HG03060 (cell line): Measurements from ENCODE around the gene SERPINA6.
"Not testable (repeated sequence)": the region's sequence is repeated elsewhere in the genome, so short reads cannot be mapped to it uniquely, and the experiment has no call there.

ENCODE experiments used
- ATAC-seq: cut with Tn5 transposase; IDR thresholded peaks from one replicate; pipeline ENCODE4 v1.9.1; 2021; ENCODE audit warnings: low read depth, moderate number of reproducible peaks; ENCODE audit not compliant: unreplicated experiment

The SERPINA6 gene, protein sequence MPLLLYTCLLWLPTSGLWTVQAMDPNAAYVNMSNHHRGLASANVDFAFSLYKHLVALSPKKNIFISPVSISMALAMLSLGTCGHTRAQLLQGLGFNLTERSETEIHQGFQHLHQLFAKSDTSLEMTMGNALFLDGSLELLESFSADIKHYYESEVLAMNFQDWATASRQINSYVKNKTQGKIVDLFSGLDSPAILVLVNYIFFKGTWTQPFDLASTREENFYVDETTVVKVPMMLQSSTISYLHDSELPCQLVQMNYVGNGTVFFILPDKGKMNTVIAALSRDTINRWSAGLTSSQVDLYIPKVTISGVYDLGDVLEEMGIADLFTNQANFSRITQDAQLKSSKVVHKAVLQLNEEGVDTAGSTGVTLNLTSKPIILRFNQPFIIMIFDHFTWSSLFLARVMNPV

DNA sequence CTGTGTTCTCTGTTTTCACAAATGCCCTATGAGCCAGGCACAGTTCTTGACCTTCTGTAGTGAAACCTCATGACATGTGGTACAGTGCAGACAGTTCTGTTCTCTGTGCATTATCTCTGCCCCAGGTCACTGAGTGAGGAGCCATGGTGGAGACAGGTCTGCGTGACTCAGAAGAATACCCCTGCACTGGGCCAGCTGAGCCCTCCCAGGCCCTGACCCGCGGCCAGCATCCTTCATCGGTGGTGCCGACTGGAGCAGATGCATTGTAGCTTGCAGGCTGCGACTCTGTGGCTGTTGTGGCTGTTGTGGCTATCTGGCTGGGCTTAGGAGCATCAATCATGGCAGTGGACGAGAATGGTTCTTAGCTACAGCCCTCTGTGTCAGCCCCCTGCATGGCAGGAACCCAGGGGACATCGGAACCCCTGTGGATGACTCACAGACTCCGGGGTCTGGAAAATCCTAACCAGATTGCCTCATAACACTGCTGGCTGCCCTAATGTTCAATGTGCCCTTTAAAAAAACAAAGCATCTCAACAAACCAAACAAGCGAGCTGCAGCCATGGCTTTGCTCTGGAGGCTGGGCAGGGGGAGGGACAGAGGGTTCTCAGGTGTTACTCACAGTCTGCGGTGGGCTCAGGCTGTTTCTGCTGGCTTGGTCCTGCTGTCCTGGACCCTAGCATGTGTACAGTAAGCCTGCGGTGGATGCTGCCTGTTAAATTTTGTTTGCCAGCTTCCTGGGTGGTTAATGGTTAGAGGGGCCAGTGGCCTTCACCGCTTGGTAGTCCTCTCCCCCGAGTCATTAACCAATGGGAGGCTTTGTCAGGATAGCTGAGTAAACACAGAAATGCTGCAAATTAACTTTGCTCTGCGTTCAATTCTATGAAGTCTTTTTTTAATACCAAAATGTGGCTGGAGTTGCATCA lies at the start of gene SERPINA6:
SERPINA6 (minus strand) TSS at position 689 of the 923 bp plus-strand sequence. CDS start 8,688 bp downstream, outside the sequence.
- no peak for ATAC-seq

DNA sequence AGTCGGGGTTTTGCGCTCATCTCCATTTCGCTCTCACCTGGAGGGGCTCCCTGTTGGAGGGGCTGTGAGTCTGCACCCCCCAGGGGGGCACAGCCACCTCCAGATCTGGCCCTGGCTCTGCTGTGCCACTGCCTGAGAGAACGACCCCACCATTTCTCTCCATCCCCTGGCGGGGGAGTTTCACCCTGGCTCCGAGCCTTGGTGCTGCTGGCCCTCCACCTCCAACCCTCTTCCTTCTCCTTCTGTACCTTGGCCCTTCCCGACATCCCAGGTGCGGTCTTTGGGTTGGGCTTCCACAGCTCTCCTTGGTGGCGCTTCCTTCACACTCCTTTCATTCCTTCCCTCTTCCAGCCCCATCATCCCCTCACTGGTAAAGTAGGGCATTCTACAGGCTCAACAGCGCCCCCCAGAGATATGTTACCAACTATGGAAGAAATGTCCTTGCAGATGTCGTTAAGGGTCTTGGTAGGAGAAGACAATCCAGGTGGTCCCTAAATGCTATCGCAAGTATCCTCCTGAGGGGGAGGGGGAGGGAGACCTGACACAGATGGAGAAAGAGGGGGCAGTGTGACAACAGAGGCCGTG lies 49.0 kb upstream of the SERPINA6 start:
- no peak for ATAC-seq

DNA sequence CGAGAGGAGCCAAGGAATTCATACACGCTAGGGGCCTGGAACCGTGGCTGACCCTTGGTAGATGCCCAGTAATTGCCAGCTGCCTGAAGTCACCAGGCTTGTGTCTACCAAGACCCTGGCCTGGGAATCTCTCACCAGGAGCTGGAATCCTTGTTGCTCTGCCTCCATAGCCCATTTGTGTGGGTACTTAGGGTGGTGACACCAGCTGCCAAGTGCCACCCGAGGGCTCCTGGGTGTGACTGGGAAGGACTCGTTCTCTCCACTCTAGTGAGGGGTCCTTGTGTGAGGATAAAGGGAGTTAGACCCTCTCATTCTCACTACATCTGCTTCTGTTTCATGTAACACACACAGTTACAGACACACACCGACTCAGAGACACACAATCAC lies 47.4 kb upstream of the SERPINA6 start:
- no peak for ATAC-seq

DNA sequence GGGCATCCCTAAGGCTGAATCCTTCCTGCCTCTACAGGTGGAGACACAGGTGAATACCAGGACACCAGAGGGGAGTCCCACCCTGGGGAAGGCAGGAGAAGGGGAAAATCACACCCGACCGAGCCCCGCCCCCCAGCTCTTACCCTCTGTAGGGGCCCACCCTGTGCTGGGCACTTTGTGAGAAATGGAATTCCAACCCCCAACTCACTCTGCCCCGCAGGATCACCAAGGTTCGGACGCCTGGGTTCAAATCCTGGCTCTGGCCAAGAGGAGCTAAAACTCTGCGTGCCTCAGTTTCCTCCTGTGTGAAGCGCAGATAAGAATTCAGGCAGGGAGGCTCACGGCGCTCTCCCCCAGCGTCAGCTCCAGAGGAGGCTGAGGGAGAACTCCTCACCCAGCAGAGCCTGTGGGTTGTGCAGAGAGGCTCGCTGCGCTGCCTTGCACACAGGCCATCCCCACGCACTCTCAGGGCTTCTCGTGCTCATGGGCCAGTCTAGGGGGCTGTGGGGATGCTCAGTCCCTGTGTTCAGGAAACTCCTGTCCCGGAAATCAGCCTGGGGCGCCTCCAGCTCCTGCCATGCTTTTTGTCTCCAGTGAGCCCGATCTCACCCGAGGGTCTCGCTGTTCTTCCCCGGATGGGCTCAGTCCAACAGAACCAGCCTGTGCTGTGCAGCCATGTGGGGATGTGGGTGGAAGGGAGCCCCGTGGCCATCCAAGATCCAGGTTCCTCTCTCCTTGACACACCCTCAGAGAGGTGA lies 46.8 kb upstream of the SERPINA6 start:
- not testable (repeated sequence) for ATAC-seq

DNA sequence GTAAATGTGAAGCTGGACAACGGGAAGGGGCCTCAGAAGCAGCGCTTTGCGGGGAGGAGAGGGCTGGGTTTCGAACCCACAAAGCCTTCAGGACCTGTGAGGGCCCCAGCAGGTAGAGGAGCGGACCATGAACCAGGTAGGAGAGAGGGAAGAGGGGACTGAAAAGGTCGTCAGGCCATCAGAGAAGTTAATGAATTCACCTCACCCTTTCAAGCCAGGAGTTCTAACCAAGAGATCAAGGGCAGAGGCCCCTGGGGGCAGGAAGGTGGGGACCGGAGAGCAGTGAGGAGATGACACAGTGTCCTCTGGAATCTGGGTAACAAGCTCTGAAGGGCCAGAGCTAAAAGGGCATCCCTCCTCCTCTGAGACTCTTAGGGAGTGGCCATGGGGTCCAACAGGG lies 45.8 kb upstream of the SERPINA6 start:
- ATAC-seq = no peak

DNA sequence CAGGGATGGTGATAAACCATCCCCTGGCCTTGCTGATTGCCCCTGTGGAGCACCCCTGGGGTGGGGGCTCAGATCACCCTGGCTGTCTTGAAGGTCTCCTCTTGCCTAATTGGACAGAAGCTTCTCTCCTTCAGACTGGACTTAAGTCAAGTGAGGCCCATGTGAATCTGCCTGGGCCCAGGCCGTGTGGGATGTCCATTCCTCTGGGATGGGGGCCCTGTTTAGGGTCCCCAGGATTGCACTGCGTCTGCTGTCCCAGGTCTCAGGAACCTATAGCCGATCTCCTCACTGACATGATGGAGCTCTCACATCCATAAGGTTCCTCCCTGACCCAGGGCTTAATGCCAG lies 45.1 kb upstream of the SERPINA6 start:
- no peak for ATAC-seq

DNA sequence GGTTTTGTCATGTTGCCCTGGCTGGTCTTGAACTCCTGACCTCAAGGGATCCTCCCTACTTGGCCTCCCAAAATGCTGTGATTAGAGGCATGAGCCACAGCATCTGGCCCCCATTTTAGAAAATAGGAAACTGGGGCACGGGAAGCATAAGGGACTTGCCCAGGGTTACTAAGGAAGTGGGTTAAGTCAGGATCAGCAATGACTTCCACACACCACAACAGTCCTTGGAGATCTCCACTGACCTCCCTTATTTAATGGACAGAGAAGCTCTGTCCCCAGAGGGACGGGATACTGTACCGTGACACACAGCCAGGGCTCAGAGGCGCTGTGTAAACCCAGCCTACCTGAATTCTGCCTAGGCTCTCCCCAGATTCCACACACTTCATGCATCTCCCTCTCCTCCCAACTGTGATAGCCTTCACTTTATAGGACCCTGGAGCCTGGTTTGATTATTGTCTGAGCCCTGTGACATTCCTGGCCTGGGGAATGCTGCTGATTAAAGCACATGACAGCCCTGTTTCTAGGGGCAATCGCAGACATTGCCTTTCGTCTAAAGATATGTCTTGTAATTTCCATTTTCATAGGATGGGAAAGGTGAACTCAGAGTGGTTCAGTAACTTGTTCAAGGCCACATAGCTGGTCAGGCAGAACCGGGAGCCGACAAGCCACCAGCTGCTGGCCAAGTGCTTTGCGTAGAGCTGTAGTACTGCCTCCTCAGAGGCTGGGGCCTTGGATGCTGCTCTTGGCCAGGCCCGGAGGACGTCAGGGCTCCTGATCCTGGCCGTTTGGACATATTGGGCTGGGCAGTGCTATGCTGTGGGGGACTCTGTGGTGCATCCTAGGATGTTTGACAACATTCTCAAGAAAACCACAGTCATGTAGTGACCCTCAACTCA lies 44.5 kb upstream of the SERPINA6 start:
- no peak for ATAC-seq

DNA sequence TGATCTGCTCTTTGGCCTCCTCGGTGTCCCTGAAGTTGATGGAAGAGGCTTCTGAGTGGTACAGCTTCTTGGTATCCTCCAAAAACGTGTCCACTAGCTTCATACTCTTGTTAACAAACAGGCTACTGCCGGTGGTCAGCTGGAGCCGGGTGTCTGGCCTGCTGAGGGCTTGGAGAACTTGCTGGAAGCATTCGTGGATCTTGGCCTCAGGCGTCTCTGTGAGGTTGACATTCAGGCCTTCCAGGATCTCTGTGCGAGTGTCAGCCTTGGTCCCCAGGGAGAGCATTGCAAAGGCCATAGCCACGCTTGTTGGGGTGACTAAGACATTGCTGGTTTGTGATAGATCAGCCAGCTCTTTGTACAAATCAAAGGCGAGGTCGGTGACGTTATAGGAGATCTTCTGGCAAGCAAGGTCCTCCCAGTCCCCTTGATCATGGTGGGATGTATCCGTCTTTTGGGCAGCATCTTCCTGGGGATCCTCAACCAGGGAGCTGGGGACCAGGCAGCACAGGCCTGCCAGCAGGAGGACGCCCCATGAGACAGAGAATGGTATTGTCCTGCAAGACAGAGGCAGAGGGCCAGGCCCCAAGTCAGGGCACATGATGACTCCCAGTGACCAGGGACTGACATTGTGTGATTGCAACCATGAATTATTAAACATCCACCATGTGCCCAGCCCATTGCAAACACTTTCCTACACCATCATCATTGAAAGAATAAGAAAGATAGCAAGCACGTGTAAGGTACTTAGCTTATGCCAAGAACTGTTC lies 43.2 kb upstream of the SERPINA6 start, which contains the start of gene SERPINA2:
SERPINA2 (minus strand) TSS at position 553 of the 770 bp plus-strand sequence.
- no peak for ATAC-seq

DNA sequence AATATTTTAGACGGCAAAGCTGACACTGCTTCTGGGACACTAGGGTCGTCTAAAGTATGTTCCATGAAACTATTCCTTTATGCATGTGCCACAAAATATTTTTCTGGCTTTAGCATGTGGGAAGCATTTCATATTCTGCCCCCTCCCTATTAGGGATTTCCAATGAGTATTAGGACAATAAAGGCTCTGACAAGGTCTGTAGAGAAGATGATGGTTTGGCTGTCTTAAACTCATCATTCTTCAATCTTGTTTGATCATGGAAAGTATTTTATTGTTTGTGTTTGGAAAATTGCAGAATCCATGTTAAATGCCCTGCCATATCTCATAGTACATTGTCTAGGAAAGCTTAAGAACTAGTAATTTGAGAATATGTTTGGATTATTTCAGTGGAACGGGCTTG lies 42.5 kb upstream of the SERPINA6 start:
- no peak for ATAC-seq

DNA sequence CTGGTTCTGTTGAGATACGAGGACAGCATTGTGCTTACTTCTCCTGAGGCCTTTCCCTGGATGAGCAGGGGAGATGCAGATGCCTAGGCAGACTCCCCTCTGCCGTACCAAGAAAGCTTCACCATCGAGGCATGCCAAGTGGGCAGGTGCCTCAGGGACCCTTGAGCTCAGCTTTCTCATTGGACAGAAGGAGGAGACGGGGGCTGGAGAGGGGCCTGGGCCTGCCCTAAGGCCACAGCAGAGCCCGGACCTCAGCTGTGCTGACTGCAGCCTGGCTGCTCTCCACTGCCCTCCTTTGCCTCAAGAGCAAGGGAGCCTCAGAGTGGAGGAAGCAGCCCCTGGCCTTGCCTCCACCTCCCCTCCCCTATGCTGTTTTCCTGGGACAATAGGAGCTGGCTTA lies 41.8 kb upstream of the SERPINA6 start:
- ATAC-seq = no peak

DNA sequence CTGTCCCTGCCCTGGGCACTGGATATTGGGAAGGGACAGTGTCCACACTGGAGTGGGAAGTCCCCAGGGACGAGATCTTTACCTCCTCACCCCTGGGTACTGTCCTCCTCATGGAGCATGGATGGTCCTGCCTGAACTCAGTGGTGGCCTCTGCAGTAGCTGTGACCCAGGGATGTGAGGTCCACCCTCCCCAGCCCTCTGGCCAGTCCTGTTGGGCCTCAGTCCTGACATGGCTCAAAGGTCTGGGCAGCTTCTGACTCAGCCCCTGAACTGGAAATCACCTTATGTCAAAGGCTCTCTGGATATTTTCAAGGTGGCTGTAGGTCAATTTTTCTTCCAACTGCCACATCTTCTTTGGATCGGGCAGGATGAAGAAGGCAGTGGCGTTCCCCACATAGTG lies 40.9 kb upstream of the SERPINA6 start:
- ATAC-seq = no peak

DNA sequence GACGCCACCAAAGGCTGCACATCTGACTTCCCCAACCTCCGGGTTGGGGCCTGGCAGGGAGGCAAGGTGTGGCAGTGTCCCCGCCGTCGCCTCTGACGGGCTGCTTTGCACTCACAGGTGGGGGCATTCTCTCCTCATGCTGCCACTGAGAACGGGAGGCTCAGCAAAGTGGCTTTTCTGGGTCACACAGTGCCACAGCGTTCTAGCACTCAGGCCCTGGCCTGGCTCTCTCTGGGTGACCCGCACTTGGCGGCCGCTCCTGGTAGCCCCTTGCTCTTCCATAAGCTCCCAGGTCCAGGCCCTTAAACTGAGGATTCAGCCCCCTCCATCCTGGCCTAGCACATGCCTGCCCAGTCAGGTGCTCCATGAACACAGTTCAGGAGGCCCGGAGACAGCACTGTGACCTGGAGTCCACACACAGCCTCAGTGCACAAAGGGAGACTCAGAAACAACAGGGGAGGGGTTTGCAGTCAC lies 40.1 kb upstream of the SERPINA6 start:
- ATAC-seq = no peak

DNA sequence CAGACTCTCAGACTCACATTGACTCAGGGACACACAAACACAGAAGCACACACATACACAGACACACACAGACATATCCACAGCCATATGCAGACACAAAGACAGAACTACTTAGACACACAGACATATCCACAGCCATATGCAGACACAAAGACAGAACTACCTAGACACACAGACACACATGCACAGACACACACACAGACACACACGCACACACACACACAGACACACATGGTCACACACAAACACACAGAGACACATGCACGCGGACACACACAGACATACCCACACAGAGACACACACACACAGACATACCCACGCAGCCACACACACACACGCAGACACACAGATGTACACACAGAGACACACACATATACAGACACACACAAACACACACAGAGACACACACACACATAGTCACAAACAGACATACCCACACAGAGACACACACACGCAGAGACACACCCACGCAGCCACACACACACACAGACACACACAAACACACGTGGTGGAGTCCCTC lies 39.5 kb upstream of the SERPINA6 start:
- no peak for ATAC-seq

DNA sequence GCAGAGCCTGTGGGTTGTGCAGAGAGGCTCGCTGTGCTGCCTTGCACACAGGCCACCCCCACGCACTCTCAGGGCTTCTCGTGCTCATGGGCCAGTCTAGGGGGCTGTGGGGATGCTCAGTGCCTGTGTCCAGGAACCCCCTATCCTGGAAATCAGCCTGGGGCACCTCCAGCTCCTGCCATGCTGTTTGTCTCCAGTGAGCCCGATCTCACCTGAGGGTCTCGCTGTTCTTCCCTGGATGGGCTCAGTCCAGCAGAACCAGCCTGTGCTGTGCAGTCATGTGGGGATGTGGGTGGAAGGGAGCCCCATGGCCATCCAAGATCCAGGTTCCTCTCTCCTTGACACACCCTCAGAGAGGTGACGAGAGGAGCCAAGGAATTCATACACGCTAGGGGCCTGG lies 38.5 kb upstream of the SERPINA6 start:
- ATAC-seq = no peak

DNA sequence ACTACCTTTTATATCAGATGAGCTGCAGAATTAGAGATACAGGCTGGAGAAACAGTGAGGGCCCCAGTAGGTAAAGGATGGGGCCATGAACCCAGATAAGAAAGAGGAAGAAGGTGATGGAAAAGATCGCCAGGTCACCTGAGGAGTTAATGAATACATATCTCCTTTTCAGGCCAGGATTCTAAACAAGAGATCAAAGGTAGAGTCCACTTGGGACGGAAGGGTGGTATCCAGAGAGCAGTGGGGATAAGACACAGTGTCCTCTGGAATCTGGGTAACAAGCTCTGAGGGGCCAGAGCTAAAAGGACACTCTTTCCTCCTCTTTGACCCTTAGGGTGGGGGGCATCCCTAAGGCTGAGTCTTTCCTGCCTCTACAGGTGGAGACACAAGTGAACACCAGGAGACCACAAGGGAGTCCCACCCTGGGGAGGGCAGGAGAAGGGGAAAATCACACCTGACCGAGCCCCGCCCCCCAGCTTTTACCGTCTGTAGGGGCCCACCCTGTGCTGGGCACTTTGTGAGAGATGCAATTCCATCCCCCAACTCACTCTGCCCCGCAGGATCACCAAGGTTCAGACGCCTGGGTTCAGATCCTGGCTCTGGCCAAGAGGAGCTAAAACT lies 37.9 kb upstream of the SERPINA6 start:
- no peak for ATAC-seq

DNA sequence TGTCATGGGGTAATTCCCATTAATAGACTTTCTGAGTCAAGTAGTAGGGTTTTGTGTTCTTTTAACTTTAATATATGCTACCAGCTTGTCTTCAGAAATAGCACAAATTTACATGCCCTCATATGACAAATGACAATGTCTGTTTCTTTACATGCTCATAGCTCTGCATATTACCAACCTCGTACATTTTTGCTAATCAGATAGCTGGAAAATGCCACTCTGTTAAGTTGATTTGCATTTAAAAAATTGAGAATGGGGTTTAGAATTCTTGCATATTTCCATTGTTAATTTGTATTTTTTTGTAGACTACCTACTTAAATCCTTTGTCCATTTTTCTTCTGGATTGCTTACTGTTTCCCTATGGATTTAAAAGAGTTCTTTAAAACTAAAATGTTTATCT lies 34.0 kb upstream of the SERPINA6 start:
- ATAC-seq = no peak

DNA sequence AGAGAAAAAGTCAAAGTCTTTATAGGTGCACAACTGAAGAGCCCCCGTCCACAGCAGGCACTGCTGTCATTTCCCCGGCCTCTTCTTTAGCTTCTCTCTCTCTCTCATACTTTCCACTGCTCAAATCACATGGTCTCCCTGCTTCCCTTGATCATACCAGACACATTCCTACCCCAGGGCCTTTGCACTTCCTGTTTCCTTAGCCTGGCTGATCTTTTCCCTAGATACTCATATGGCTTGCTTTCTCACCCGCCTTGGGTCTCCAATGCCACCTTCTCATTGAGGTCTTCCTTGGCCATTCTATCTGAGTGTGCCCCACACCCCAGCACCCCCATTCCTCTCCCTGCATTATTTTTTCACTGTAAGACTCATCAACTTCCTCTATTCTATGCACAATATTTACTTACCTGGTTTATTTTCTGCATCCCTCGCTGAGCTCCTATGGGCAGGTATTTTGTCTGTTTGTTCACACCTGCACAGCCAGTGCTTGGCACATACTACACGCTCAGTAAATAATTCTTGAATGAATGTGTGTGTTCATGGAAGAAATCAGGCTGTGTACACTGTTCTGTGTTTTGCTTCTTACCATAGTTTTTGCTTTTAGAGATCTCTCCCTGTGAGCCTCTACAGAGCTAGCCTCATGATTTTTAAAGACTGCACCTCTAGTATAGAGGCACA lies 33.4 kb upstream of the SERPINA6 start:
- no peak for ATAC-seq
